Measurements from ENCODE around the gene NPIPB6. TPM values are rescaled to one million over a fixed set of nuclear protein-coding genes. Genes with fewer than 3 reads are reported as not detected.

The NPIPB6 gene
- total RNA-seq, 1 experiment from 2014 or later: 1.4 TPM

DNA sequence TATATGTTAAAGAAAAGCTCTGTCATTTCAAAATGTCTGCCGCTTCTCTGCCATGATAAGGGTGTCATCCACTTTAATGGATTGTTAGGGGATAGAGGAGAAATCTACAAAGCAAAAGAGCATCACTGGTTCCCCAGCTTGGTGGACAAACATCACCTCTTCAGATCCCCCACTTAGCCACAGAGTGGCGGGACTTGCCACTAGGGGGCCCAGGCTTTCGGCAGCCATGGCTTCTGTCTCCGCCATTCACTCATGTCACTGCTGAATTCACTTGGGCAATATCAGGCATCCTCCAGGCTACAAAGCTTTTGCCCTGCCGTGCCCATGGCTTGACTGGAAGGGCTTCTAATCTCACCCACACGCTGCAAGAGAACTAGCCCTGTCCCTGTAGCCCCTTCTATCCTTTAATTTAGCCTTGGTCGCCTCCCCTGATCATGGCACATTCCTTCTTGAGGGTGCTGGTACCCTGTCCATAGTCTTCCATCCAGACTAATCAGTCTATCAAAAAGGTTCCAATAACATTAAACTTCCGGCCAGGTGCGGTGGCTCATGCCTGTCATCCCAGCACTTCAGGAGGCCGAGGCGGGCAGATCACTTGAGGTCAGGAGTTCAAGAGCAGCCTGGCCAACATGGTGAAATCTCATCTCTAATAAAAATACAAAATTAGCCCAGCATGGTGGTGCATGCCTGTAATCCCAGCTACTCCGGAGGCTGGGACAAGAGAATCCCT, 36.3 kb downstream of the NPIPB6 start:
- in situ Hi-C loops (cut with HindIII; ENCODE audit: low sequenced_read_pairs): no loop called here
- peak; percentile 60 for DNase-seq (ENCODE audit: low spot score)

DNA sequence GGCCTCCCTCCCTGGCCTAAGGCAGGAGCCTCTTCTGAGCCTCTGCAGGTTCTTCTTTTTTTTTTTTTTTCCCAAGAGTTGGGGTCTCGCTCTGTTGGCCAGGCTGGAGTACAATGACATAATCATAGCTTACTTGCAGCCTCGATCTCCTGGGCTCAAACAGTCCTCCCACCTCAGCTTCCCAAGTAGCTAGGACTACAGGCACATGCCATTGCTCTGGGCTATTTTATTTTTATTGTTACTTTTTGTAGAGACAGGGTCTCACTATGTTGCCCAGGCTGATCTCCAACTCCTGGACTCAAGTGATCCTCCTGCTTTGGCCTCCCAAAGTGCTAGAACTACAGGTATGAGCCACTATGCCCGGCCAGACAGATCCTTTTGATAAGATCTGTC, 38.4 kb downstream of the NPIPB6 start:
- in situ Hi-C loops (cut with HindIII; ENCODE audit: low sequenced_read_pairs): no loop called here

DNA sequence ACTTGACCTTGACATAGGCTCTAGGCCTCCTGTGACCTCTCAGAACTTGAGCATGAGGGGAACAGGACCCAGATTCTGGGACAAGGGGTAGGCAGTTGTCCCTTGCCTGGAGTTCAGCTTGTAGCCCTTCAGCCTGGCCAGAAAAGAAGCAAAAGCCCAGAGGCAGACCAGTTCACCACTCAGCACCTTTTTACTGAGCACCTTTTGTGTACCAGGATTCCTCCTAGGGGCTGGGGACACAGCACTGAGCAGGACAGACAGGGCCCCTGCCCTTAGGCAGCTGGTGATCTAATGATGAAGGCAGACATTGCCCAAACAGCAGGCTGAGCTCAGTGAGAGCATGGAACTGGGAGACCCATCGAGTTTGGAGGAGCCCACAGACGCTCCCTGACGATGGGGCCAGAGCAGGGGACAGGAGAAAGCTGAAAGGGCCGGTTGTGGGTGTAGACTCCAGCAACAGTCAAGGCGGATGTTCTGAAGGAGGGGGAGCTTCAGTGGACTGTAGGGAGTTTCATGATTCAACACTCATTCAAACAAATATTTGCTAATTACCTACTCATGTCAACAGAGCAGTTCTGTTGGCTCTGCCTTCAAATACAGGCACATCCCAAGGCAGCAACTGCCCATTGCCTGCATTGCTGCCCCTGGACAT, 38.9 kb downstream of the NPIPB6 start:
- DNase-seq (ENCODE audit: low spot score): no peak
- in situ Hi-C loops (cut with HindIII; ENCODE audit: low sequenced_read_pairs): no loop called here

More for the DNA sequence above, 38.4 kb downstream of the NPIPB6 start:
- DNase-seq (ENCODE audit: low spot score): no peak

DNA sequence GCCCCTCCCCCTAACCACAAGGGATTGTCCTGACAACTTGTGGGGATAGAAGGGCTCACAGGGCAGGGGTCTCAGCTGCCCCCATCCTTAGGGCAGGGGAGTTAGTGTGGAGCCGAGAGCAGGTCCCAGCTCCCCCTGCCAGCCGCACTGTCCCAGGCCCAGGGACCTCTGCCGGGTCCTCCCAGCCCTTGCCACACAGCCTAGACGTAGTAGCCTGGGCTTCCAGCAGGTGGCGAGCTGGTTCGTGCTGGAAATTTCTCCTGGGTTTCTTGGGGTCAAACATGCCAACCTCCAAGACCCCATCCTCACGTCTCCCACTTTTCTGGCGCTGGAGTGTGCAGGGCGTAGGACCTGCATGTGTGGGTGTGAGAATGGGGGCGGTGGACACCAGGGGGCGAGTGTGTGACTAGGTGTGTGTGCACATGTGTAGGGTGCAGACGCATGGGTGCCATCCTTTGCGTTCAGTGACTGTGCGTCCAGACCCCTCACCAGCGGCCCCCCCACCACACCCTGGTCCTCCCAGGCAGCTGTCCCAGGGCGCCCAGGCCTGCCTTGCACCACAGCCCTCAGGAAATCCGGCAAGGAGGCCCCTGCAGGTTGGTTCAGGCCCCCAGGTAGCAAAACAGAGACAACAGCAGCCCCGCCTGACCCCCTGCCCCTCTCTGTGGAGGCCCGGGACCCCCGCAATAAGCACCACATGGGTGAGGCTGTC, 41.5 kb downstream of the NPIPB6 start:
- DNase-seq (ENCODE audit: low spot score): no peak
- in situ Hi-C loops (cut with HindIII; ENCODE audit: low sequenced_read_pairs): no loop called here

DNA sequence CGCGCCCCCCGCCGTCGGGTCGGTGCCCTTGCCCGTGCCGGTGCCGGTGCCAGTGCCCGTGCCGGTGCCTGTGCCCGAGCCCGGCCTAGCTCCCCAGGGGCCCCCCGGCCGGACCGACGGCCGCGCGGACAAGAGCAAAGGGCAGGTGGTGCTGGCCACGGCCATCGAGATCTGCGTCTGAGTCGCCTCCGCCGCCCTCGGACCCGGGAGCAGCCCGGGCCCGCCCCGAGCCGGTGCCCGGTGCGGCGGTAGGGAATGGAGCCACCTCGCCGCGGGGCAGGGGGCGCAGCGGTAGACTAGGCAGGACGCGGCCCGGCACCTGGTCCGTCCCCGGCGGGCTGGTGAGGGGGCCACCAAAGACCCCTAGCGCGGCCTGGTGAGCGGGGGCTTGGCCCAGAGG, 42.6 kb downstream of the NPIPB6 start:
- in situ Hi-C loops (cut with HindIII; ENCODE audit: low sequenced_read_pairs): no loop called here
- DNase-seq (ENCODE audit: low spot score): no peak

DNA sequence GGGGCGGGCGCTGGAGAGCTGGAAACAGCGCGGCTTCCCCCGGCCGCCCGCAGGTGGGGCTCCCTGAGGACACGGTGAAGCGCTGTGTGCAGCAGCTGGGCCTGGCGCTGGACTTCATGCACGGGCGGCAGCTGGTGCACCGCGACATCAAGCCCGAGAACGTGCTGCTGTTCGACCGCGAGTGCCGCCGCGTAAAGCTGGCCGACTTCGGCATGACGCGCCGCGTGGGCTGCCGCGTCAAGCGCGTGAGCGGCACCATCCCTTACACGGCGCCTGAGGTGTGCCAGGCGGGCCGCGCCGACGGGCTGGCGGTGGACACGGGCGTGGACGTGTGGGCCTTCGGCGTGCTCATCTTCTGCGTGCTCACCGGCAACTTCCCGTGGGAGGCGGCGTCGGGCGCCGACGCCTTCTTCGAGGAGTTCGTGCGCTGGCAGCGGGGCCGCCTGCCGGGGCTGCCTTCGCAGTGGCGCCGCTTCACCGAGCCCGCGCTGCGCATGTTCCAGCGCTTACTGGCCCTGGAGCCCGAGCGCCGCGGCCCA, 43.2 kb downstream of the NPIPB6 start:
- in situ Hi-C loops (cut with HindIII; ENCODE audit: low sequenced_read_pairs): no loop called here
- DNase-seq (ENCODE audit: low spot score): no peak

DNA sequence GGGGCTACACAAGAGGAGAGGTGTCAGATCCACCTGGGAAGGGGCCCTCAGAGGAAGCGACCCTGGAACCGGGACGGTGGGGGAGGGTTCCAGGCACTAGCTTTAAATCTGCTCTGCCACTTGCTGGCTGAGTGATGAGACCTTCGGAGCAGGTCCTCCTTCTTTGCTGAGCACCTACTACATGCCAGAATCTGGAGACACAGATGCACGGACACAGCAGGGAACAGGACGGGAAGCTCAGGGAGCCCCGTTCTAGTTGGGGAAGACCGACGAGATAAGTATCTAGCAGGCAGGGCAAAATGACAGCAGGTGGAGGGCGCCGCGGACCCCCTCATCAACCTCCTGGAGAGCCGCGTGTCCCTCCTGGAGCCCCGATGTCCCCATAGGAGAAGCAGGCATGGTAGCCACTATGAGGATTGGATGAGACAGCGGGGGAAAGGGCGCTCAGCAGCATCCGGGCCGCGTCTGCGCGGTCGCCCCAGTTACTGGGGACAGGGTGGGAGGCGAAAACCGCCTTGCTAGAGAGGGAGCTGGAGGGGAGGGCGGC, 43.8 kb downstream of the NPIPB6 start:
- no peak for DNase-seq (ENCODE audit: low spot score)
- in situ Hi-C loops (cut with HindIII; ENCODE audit: low sequenced_read_pairs): no loop called here

DNA sequence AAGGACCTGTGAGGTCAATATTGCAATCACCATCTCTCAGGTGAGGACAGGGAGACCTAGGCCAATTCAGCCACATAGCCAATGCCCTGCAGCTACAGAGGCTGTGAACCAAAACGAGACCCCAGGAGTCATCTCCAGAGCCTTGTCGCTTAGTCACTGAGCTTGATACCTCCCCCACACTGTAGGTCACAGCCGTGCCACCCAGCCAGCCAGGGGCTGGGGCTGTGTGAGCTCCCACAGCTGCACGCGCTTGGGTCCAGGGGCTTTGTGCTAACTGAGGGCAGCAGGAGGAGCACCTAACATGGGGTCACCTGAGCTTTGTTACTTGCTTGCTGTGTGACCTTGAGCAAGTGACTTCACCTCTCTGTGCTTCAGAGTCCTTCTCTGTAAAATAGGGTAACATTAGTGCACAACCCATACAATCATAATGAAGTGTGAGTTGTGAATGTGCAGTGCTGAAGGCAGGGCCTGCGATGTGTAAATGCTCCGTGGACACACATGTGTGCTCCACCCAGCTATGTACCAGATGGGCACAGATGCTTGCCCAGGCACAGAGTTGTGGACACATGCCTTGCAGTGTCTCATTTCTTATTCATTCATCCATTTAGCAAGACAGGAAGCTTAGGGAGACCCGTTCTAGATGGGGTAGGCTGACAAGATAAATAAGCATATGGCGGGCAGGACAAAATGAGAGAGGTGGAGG, 45.1 kb downstream of the NPIPB6 start:
- no peak for DNase-seq (ENCODE audit: low spot score)
- in situ Hi-C loops (cut with HindIII; ENCODE audit: low sequenced_read_pairs): no loop called here

DNA sequence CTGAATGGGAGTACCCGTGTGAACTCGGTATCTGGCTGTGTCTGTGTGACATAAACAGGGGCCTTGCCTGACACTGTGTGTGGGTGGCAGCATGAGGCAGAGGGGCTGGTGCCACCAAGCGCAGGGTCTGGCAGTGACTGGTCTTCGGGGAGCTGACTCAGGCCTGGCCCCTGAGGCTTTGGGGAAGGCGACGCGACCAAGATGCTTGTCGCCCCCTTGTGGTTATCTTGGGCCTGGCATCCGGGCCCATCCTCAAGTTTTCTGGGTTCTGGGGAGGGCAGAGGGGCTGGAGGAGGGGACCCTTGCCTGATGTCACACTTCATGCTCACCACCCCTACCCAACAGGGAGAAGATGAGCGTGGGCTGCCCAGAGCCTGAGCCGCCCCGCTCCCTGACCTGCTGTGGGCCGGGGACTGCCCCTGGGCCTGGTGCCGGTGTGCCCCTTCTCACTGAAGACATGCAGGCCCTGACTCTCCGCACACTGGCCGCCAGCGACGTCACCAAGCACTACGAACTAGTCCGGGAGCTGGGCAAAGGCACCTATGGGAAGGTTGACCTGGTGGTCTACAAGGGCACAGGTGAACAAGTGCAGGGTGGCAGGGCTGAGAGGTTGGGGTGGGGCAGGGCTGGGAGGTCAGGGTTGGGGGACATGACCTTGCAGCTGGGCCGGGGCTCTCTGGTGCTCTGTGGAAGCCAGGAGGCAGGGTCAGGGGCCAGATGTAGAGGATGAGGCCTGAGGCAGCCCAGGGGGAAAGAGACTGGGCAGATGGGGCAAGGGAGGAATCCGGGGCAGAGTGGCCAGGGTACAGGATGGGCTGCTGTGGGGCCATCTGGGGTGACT, 46.0 kb downstream of the NPIPB6 start:
- peak; percentile 56 for DNase-seq (ENCODE audit: low spot score)
- in situ Hi-C loops (cut with HindIII; ENCODE audit: low sequenced_read_pairs): no loop called here

DNA sequence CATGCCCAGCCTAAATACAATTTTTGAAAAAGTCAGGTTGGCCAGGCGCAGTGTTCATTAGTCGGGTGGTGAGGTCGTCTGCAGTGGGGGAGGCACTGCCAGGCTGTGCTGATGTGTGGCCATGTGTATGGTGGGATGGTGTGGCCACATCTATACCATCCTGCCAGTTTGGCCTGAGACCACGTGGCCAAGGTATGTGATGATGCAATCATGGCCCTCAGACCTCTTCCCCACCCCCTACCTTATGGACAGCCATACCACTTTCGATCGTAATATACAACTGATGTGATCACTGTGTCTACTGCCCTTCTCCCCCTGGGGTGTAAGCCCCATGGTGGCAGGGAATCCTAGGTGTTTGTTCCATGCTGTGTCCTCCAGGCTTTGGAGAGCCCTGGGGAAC, 47.3 kb downstream of the NPIPB6 start:
- in situ Hi-C loops (cut with HindIII; ENCODE audit: low sequenced_read_pairs): no loop called here
- DNase-seq (ENCODE audit: low spot score): no peak

DNA sequence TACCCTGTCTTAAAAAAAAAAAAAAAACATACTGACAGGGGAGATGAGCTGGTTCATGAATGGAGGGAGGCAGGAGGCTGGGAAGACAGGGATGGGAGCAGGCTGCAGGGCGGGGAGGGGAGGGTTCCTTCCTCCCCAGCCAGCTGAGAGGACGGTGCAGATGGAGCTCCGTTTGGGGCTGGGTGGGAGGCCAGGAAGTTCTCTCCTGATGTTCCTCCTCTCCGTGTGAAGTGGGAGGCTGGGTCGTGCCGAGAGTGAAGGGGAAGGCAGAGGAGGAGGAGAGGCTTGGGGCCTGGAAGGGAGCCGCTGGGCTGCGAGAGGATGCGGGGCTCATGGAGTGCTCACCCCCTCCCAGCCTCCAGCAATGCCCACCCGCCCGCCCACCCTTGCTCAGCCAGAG, 49.7 kb downstream of the NPIPB6 start:
- in situ Hi-C loops (cut with HindIII; ENCODE audit: low sequenced_read_pairs): no loop called here
- no peak for DNase-seq (ENCODE audit: low spot score)

DNA sequence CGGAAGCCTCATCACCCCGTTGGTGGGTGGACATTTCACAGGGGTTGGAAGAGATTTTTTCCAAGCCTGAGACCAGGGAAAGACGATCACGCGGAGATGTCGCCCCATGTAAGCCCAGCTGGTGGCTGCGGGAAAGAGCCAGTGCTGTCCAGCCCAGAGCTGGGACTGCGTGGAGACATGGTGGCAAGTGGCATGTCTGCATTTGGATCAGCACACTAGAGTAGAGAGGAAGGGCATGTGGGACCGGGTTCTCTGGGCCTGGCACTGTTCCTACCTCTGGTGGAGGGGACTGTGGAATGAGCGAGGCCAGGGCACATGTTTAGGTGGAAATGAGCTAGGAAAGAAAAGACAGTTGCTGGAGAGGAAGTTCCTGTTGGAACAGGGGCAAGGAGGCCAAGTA, 51.0 kb downstream of the NPIPB6 start:
- DNase-seq (ENCODE audit: low spot score): no peak
- in situ Hi-C loops (cut with HindIII; ENCODE audit: low sequenced_read_pairs): no loop called here

DNA sequence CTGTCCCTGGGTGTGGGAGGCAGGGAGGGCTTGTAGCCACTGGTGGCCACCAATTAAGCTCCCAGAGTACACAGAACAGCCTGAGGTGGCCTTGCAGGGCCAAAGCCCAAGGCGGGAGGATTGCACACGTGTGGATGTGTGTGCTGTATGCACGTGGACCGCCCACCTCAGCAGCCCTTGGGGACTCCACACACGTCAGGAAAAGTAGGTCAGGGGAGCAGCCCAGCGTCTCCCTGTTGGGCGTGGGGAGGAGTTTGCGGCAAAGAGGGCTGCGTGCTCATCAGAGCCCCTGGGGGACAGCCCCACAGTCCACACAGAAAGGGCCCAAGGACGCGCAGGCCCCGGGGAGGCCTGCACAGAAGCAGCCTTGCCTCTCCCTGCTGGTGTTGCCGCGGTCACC, 51.4 kb downstream of the NPIPB6 start:
- in situ Hi-C loops (cut with HindIII; ENCODE audit: low sequenced_read_pairs): no loop called here
- no peak for DNase-seq (ENCODE audit: low spot score)

DNA sequence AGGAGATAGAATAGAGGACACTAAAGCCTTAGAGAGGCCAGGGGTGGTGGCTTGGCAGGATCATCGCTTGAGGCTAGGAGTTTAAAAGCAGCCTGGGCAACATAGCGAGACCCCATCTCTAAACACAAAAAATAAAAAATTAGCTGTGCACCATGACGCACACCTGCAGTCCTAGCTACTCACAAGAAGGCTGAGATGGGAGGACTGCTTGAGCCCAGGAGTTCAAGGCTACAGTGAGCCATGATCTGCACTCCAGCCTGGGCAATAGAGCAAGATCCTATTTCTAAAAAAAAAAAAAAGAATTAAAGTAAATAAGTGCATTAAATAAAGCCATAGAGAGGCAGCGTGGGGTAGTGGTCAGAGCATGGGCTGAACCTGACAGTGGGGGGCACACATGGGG, 51.9 kb downstream of the NPIPB6 start:
- DNase-seq (ENCODE audit: low spot score): no peak
- in situ Hi-C loops (cut with HindIII; ENCODE audit: low sequenced_read_pairs): no loop called here

DNA sequence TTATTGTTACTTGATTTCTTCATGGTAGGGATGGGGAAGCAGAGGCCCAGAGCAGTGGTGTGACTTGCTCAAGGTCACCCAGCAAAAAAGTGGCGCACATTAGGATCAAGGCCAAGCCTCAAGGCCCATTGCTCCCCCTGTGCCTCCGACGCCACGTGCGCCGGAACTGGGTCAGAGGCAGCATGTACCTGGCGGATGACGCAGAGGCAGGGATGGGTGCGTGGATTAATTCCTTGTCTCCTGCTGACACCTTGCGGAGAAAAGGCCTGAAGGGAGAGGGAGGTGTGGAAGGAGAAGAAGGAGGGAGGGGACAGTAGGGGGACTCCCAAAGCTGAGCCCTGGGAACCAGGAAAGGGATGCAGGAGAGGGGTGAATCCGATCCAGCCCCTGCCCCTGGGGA, 52.5 kb downstream of the NPIPB6 start:
- in situ Hi-C loops (cut with HindIII; ENCODE audit: low sequenced_read_pairs): no loop called here
- DNase-seq (ENCODE audit: low spot score): no peak

DNA sequence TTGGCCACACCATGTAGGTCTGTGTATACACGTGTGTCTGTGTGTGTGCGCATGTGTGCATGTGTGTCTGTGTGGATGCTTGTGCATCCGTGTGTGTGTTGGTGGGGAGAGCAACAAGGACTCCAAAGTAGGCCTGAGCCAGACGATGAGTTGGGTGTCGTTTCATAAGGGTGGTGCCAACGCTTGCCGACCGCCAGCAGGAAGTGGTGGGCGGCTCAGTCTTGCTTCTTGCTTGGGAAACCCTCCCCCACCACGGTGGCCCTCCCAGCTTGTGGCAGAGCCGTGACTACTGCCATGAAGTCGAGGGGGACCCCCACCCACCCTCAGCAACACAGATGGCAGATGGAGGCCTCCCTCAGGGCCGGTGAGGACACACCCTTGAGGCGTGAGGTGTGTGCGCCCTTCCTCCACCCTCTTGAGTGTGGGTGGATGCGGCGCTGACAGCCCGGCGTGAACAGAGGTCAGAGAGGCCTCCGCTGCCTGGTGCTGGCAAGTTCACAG, 53.4 kb downstream of the NPIPB6 start:
- no peak for DNase-seq (ENCODE audit: low spot score)
- in situ Hi-C loops (cut with HindIII; ENCODE audit: low sequenced_read_pairs): no loop called here

DNA sequence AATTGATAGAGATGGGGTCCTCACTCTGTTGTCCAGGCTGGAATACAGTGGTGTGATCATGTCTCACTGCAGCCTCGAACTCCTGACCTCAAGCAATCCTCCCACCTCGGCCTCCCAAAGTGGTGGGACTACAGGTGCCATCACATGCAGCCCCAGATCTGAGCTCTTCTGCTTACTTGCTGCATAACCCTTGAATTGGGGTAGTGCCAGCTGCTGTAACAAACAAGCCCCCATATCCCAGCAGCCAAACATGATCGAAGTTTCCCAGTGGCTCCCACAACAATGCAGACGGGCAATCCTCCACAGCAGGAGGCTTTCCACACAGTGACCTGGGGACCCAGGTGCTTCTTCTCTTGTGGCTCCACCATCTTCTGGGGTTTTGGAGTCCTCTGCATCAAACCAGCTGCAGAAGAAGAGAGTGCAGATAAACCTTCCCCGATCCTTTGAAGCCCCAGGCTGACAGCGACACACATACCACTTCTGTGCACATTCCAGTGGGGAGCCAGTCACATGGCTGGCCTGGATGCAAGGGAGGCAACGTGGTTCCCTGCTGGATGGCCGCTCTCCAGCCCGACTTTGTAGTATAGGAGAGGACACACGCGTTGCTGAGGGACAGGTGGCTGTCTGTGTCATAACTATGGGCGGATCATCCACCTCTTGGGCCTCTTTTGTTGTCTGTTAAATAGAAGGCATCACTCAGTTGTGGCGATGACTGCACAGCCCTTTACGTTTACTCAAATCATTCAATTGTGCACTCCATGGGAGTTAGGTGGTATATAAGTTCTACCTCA, 54.3 kb downstream of the NPIPB6 start:
- in situ Hi-C loops (cut with HindIII; ENCODE audit: low sequenced_read_pairs): no loop called here
- peak; percentile 52 for DNase-seq (ENCODE audit: low spot score)

DNA sequence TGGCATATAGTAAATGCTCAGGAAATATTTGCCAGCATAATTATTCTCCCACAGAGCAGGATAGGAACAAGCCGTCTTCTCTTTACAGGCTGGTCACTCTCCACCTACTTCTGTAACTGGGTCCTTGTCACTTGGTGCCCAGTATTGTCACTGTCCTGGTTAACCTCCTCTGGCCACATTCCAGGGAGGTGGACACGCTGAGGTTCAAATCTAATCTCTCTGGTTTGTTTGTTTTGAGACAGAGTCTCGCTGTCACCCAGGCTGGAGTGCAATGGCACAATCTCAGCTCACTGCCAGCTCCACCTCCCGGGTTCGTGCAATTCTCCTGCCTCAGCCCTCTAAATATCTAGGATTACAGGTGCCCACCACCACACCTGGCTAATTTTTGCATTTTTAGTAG, 55.4 kb downstream of the NPIPB6 start:
- no peak for DNase-seq (ENCODE audit: low spot score)

More for the DNA sequence above, 55.4 kb downstream of the NPIPB6 start:
- in situ Hi-C loops (cut with HindIII; ENCODE audit: low sequenced_read_pairs): no loop called here

All from G401 (cell line).